BE2C (cell line): ENCODE results near the gene LONP2.

ENCODE experiments used
- DNase-seq: peaks from one replicate; pipeline ENCODE4 v3.0.0-alpha.2; 2020
- H3K27me3 ChIP-seq: fragments of 250-450 bp; sonication (Bioruptor Pico); 2 replicates; pipeline ENCODE4 v1.5.1; 2020; ENCODE audit warnings: mild to moderate bottlenecking
- H3K36me3 ChIP-seq: fragments of 250-450 bp; sonication (Bioruptor Pico); 2 replicates; pipeline ENCODE4 v1.5.1; 2020; ENCODE audit warnings: mild to moderate bottlenecking
- H3K4me1 ChIP-seq: fragments of 250-450 bp; sonication (Bioruptor Pico); 2 replicates; pipeline ENCODE4 v1.5.1; 2020
- H3K4me3 ChIP-seq: 2 replicates; pipeline ENCODE4 v1.5.1; 2011; ENCODE audit warnings: low read depth, low read length
- H3K9me3 ChIP-seq: fragments of 250-450 bp; sonication (Bioruptor Pico); 2 replicates; pipeline ENCODE4 v1.5.1; 2020
- CTCF ChIP-seq: IDR thresholded peaks from 2 replicates; pipeline ENCODE4 v1.5.1; 2012; ENCODE audit warnings: mild to moderate bottlenecking, low read depth, low read length

The LONP2 gene

GRCh38 chr16:48361540-48362144 is 117.5 kb downstream of the LONP2 start:
- H3K4me3 ChIP-seq, result no peak overlapping the region
- H3K9me3 ChIP-seq, result no peaks in the 10 kb centered on the region
- peaks cover 20% of the 10 kb centered on the region for H3K36me3 ChIP-seq
- no peak for TF ChIP-seq CTCF
- H3K4me1 ChIP-seq, result peaks cover 5% of the 10 kb centered on the region; the same call in 1 of the 2 replicates
- H3K27me3 ChIP-seq, result no peaks in the 10 kb centered on the region
- no peak for DNase-seq

- H3K4me1 ChIP-seq, result peaks cover 15% of the 10 kb centered on the region
- peaks cover 4% of the 10 kb centered on the region; the same call in 1 of the 2 replicates for H3K36me3 ChIP-seq
- no peak for DNase-seq
- TF ChIP-seq CTCF, result no peak
- no peaks in the 10 kb centered on the region for H3K27me3 ChIP-seq
- H3K9me3 ChIP-seq, result no peaks in the 10 kb centered on the region
- H3K4me3 ChIP-seq, result peak overlapping the region; percentile 89
These were observed 121.0 kb downstream of the LONP2 start for GRCh38 chr16:48365025-48365600.

- H3K27me3 ChIP-seq, result no peaks in the 10 kb centered on the region
- peak overlapping the region; percentile 89 for H3K4me3 ChIP-seq
- H3K9me3 ChIP-seq, result no peaks in the 10 kb centered on the region
- H3K36me3 ChIP-seq, result peaks cover 4% of the 10 kb centered on the region; the same call in 1 of the 2 replicates
- 0 out of 2 replicates have a peak, but pooled peaks have one; percentile 15 for TF ChIP-seq CTCF
- DNase-seq, result peak; percentile 96
- H3K4me1 ChIP-seq, result peaks cover 15% of the 10 kb centered on the region
These were observed 121.6 kb downstream of the LONP2 start for GRCh38 chr16:48365601-48366164.

- Histone ChIP-seq H3K4me1 (peaks cover 18% of the 10 kb centered on the region), H3K36me3 (0 out of 2 replicates have a peak, but pooled peaks cover 4% of the 10 kb centered on the region), H3K4me3 (peak overlapping the region; percentile 89), H3K9me3 (no peaks in the 10 kb centered on the region), H3K27me3 (no peaks in the 10 kb centered on the region)
- peak; percentile 49 for DNase-seq
- TF ChIP-seq CTCF, result no peak
These were observed 122.3 kb downstream of the LONP2 start for GRCh38 chr16:48366165-48367093.

GRCh38 chr16:48367441-48368049 is 123.4 kb downstream of the LONP2 start:
- H3K4me3 ChIP-seq, result no peak overlapping the region
- peaks cover 22% of the 10 kb centered on the region for H3K4me1 ChIP-seq
- no peak for TF ChIP-seq CTCF
- H3K9me3 ChIP-seq, result no peaks in the 10 kb centered on the region
- no peak for DNase-seq
- no peaks in the 10 kb centered on the region for H3K36me3 ChIP-seq
- H3K27me3 ChIP-seq, result no peaks in the 10 kb centered on the region
